Measurements from ENCODE around the gene TNFSF11.

The TNFSF11 gene

GRCh38 chr13:42574435-42575311, 721 bp downstream of the TNFSF11 start:
- no peak overlapping the region for H3K4me3 ChIP-seq (ENCODE audit: low read depth in 1 of 2, low read length in 1 of 2)
- TF ChIP-seq, protein P1, sequence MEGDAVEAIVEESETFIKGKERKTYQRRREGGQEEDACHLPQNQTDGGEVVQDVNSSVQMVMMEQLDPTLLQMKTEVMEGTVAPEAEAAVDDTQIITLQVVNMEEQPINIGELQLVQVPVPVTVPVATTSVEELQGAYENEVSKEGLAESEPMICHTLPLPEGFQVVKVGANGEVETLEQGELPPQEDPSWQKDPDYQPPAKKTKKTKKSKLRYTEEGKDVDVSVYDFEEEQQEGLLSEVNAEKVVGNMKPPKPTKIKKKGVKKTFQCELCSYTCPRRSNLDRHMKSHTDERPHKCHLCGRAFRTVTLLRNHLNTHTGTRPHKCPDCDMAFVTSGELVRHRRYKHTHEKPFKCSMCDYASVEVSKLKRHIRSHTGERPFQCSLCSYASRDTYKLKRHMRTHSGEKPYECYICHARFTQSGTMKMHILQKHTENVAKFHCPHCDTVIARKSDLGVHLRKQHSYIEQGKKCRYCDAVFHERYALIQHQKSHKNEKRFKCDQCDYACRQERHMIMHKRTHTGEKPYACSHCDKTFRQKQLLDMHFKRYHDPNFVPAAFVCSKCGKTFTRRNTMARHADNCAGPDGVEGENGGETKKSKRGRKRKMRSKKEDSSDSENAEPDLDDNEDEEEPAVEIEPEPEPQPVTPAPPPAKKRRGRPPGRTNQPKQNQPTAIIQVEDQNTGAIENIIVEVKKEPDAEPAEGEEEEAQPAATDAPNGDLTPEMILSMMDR (IDR thresholded peaks at IDR 0.05) = no peak
- no peak overlapping the region for H3K27ac ChIP-seq
- H3K9me3 ChIP-seq = no peaks in the 10 kb centered on the region
- peaks cover 72% of the 10 kb centered on the region for H3K27me3 ChIP-seq
- H3K4me1 ChIP-seq (ENCODE audit: control insufficient read depth in 1 of 2, insufficient read depth in 1 of 2, low read depth in 1 of 2, low read length in 1 of 2) = no peaks in the 10 kb centered on the region
- no peaks in the 10 kb centered on the region for H3K36me3 ChIP-seq

DNA sequence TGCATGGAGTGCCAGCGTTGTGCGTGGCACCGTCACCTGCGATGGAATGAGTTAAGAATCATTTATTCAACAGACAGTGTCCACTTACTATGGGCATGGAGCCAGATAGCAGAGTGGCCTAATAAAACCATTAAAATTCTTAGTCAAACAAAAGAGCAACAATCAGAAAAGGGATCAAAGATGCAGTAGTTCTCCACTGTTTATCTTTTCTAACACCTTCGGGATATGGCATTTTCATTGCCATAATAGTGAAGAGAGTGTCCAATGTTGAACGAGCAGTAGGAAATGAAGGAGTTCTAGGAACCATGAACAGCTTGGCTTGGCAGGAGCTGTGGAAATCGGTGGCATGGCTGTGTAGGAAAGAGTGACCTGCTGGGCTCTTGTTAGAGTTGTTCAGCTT, 2.0 kb downstream of the TNFSF11 start:
- no peak overlapping the region for H3K27ac ChIP-seq
- H3K4me1 ChIP-seq (ENCODE audit: control insufficient read depth in 1 of 2, insufficient read depth in 1 of 2, low read depth in 1 of 2, low read length in 1 of 2) = no peaks in the 10 kb centered on the region
- peaks cover 72% of the 10 kb centered on the region for H3K27me3 ChIP-seq
- H3K36me3 ChIP-seq = no peaks in the 10 kb centered on the region
- H3K4me3 ChIP-seq (ENCODE audit: low read depth in 1 of 2, low read length in 1 of 2) = no peak overlapping the region
- TF ChIP-seq, protein P1 (IDR thresholded peaks at IDR 0.05) = no peak
- H3K9me3 ChIP-seq = no peaks in the 10 kb centered on the region

DNA sequence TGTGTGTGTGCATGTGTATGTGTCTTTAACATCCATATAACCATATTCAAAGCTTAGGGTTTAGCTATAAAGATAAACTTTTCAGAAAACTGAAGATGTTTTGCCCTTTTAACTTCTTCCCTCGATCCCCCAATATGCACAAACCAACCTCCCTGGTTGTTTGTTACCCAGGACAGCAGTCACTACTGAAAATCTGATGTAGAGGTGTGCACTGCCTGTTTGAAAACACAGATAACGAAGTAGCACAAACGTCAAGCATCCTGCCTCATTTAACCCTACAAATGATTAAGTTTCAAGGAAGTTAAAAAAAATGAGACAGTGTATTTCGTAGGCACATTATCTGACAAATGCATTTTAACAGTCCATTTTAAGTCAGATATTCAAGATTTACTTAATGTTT, 3.6 kb downstream of the TNFSF11 start:
- Histone ChIP-seq H3K27ac (no peak overlapping the region), H3K36me3 (no peaks in the 10 kb centered on the region), H3K9me3 (no peaks in the 10 kb centered on the region), H3K4me1 (ENCODE audit: control insufficient read depth in 1 of 2, insufficient read depth in 1 of 2, low read depth in 1 of 2, low read length in 1 of 2) (no peaks in the 10 kb centered on the region), H3K27me3 (peaks cover 60% of the 10 kb centered on the region), H3K4me3 (ENCODE audit: low read depth in 1 of 2, low read length in 1 of 2) (no peak overlapping the region)
- TF ChIP-seq, protein P1 (IDR thresholded peaks at IDR 0.05) = no peak

DNA sequence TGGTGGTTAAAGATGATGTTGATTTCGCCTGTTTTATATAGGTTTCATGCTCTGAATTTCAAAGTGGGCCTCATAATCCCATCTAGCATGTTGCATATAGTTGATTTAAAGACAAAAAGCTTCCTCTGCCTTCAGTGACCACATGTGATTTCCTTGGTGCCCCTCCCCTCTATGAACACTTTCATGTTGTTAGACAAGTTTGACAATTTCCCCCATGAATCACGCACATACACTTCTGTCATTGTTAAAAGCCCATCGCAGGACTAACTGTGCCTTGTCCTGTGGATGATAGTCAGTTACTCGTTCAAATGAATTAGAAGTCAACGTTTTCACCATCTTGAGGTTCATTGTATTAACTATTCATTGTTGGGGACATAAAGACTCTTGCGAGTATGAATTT, 6.7 kb downstream of the TNFSF11 start:
- TF ChIP-seq, protein P1 (IDR thresholded peaks at IDR 0.05) = no peak
- H3K9me3 ChIP-seq = no peaks in the 10 kb centered on the region
- no peaks in the 10 kb centered on the region for H3K4me1 ChIP-seq (ENCODE audit: control insufficient read depth in 1 of 2, insufficient read depth in 1 of 2, low read depth in 1 of 2, low read length in 1 of 2)
- peaks cover 29% of the 10 kb centered on the region for H3K27me3 ChIP-seq
- H3K27ac ChIP-seq = no peak overlapping the region
- no peak overlapping the region for H3K4me3 ChIP-seq (ENCODE audit: low read depth in 1 of 2, low read length in 1 of 2)
- no peaks in the 10 kb centered on the region for H3K36me3 ChIP-seq

DNA sequence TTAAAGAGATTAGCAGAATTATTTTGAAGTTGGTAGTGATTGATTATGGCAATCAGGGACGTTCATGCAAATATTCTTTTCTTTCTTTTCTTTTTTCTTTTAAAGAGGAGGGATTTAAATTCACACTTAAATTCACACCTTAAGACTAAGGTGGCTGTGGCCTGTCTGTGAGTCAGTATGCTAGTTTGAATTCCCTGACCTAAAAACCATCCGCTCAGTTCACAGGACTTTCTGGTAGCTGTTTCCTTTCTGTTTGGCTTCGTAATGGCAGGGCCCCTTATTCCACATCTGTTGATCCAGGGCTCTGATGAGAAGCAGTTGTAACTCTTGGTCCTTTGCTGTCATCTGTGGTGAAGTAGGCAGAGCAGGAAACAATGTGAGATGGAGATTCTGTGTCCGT, 7.5 kb downstream of the TNFSF11 start:
- no peaks in the 10 kb centered on the region for H3K36me3 ChIP-seq
- TF ChIP-seq, protein P1 (IDR thresholded peaks at IDR 0.05) = no peak

More for the DNA sequence above, 7.5 kb downstream of the TNFSF11 start:
- no peak overlapping the region for H3K4me3 ChIP-seq (ENCODE audit: low read depth in 1 of 2, low read length in 1 of 2)
- peaks cover 21% of the 10 kb centered on the region for H3K27me3 ChIP-seq
- H3K9me3 ChIP-seq = no peaks in the 10 kb centered on the region
- H3K27ac ChIP-seq = no peak overlapping the region
- no peaks in the 10 kb centered on the region for H3K4me1 ChIP-seq (ENCODE audit: control insufficient read depth in 1 of 2, insufficient read depth in 1 of 2, low read depth in 1 of 2, low read length in 1 of 2)
